ENCODE measurements around the gene SULF2.
A peak's percentile ranks its signal among the peaks of the same experiment; 100 is the strongest.

Gene SULF2

GRCh38 chr20:47622118-47622665 is 163.1 kb downstream of the SULF2 start:
- no peaks in the 10 kb centered on the region for H3K27me3 Mint-ChIP-seq
- no peak overlapping the region for H3K4me3 Mint-ChIP-seq
- H3K4me1 Mint-ChIP-seq (ENCODE audit: low read depth), result peaks cover 25% of the 10 kb centered on the region
- peak overlapping the region; percentile 73 for H3K27ac Mint-ChIP-seq
- H3K36me3 Mint-ChIP-seq, result peaks cover 9% of the 10 kb centered on the region
- H3K9me3 Mint-ChIP-seq (ENCODE audit: low read depth), result no peaks in the 10 kb centered on the region

DNA sequence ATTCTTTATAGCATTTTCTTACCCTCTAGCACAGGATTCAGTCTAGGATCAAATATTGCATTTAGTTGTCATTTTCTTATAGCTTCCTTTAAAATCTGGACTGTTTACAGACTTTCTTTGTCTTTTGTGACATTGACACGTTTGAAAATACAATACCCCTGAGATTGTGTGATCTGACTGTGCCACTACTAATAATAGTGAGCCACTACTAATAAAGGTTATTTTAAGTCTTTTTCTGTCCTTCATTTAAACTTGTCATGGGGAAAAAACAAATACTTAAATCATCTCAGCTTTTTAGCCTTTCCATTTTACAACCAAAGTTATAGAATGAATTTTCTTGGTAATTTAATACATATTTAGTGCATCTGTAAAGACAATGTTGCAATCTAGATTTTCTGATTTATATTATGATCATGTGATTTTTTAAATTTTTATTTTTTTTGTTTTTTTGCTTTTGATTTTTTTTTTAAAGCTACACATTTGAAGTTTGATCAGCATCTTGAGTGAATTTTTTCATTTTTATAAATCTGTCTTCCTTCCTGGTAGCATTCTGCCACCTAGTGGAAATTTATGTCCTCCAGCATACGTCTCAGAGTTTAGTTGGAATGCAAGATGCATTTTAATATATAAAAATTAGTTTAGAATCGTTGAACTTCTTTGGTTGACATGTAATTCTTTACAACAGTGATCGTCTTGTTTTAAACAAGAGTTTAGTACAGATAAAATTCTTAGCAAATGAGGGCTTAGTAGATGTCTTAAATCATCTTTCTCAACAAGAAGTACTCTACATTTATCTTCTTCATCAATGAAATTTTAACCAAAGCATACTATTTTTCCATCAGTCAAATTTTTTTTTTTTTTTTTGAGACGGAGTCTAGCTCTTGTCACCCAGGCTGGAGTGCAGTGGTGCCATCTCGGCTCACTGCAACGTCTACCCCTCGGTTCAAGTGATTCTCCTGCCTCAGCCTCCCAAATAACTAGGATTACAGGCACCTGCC is 164.2 kb downstream of the SULF2 start:
- H3K9me3 Mint-ChIP-seq (ENCODE audit: low read depth), result no peaks in the 10 kb centered on the region
- H3K4me1 Mint-ChIP-seq (ENCODE audit: low read depth), result peaks cover 34% of the 10 kb centered on the region
- no peak overlapping the region for H3K4me3 Mint-ChIP-seq
- H3K36me3 Mint-ChIP-seq, result peaks cover 12% of the 10 kb centered on the region
- H3K27me3 Mint-ChIP-seq, result no peaks in the 10 kb centered on the region
- peak overlapping the region; percentile 79 for H3K27ac Mint-ChIP-seq

- no peaks in the 10 kb centered on the region for H3K9me3 Mint-ChIP-seq (ENCODE audit: low read depth)
- peaks cover 48% of the 10 kb centered on the region for H3K4me1 Mint-ChIP-seq (ENCODE audit: low read depth)
- no peaks in the 10 kb centered on the region for H3K27me3 Mint-ChIP-seq
- H3K36me3 Mint-ChIP-seq, result peaks cover 12% of the 10 kb centered on the region
- H3K27ac Mint-ChIP-seq, result peak overlapping the region; percentile 41
- H3K4me3 Mint-ChIP-seq, result no peak overlapping the region
These were observed 166.8 kb downstream of the SULF2 start for GRCh38 chr20:47618479-47618878.

- Mint-ChIP-seq H3K27me3 (no peaks in the 10 kb centered on the region), H3K36me3 (peaks cover 11% of the 10 kb centered on the region), H3K27ac (peak overlapping the region; percentile 89), H3K4me1 (ENCODE audit: low read depth) (peaks cover 67% of the 10 kb centered on the region), H3K4me3 (no peak overlapping the region), H3K9me3 (ENCODE audit: low read depth) (no peaks in the 10 kb centered on the region)
These were observed 170.5 kb downstream of the SULF2 start for GRCh38 chr20:47614703-47615309.

GRCh38 chr20:47612670-47613069 is 172.6 kb downstream of the SULF2 start:
- Mint-ChIP-seq H3K4me1 (ENCODE audit: low read depth) (peaks cover 82% of the 10 kb centered on the region), H3K4me3 (peak overlapping the region; percentile 53), H3K9me3 (ENCODE audit: low read depth) (no peaks in the 10 kb centered on the region), H3K36me3 (peaks cover 14% of the 10 kb centered on the region), H3K27me3 (no peaks in the 10 kb centered on the region), H3K27ac (peak overlapping the region; percentile 97)

- H3K27ac Mint-ChIP-seq, result peak overlapping the region; percentile 97
- peak overlapping the region; percentile 53 for H3K4me3 Mint-ChIP-seq
- peaks cover 82% of the 10 kb centered on the region for H3K4me1 Mint-ChIP-seq (ENCODE audit: low read depth)
- no peaks in the 10 kb centered on the region for H3K9me3 Mint-ChIP-seq (ENCODE audit: low read depth)
- no peaks in the 10 kb centered on the region for H3K27me3 Mint-ChIP-seq
- peaks cover 16% of the 10 kb centered on the region for H3K36me3 Mint-ChIP-seq
These were observed 173.5 kb downstream of the SULF2 start for GRCh38 chr20:47611785-47612184.

DNA sequence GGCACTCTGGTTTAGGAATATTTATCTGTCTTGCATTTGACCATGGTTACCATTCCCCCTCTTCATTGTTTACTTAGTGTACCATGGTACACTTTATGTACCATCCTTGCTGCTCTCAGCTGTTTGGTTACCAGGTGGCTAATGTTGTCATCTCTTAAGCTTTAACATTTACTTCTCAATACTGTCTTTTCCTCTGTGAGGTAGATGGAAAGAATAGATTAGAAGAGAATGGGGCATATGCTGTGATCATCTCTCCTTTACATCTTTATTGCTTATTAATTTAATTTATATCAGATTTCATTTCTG is 174.4 kb downstream of the SULF2 start:
- peaks cover 84% of the 10 kb centered on the region for H3K4me1 Mint-ChIP-seq (ENCODE audit: low read depth)
- H3K4me3 Mint-ChIP-seq, result peak overlapping the region; percentile 86
- H3K27ac Mint-ChIP-seq, result peak overlapping the region; percentile 97
- H3K36me3 Mint-ChIP-seq, result peaks cover 14% of the 10 kb centered on the region
- no peaks in the 10 kb centered on the region for H3K27me3 Mint-ChIP-seq
- H3K9me3 Mint-ChIP-seq (ENCODE audit: low read depth), result no peaks in the 10 kb centered on the region

GRCh38 chr20:47610247-47610944 is 174.9 kb downstream of the SULF2 start:
- H3K4me1 Mint-ChIP-seq (ENCODE audit: low read depth), result peaks cover 87% of the 10 kb centered on the region
- no peaks in the 10 kb centered on the region for H3K9me3 Mint-ChIP-seq (ENCODE audit: low read depth)
- H3K36me3 Mint-ChIP-seq, result peaks cover 17% of the 10 kb centered on the region
- H3K27ac Mint-ChIP-seq, result peak overlapping the region; percentile 97
- H3K27me3 Mint-ChIP-seq, result no peaks in the 10 kb centered on the region
- peak overlapping the region; percentile 86 for H3K4me3 Mint-ChIP-seq

DNA sequence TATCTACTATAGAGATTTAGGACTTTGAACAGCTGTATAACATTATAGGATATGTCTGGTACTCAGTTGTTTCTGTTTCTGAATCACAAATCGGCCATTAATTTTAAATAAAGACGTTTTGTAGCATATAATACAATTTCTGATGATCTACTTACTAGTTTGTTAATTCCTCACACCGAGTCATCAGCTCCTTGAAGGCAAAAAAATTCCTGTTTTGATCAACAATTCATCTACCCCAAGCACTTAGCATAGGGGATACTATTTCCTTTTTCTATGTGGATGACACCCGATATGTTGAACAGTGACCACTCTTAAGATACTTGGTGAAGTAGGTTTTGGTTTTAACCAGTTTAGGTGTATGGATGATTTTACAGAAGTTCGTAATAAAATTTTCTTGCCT is 176.3 kb downstream of the SULF2 start:
- Mint-ChIP-seq H3K36me3 (peaks cover 19% of the 10 kb centered on the region), H3K27ac (peak overlapping the region; percentile 85), H3K4me3 (peak overlapping the region; percentile 48), H3K4me1 (ENCODE audit: low read depth) (peaks cover 86% of the 10 kb centered on the region), H3K27me3 (no peaks in the 10 kb centered on the region), H3K9me3 (ENCODE audit: low read depth) (no peaks in the 10 kb centered on the region)

All from activated naive CD8-positive, alpha-beta T cell (primary cell).